Sigmoid colon (tissue), 7 donors: ENCODE data around the gene PCDHGA11. TPM values are rescaled to one million over a fixed set of nuclear protein-coding genes. Genes with fewer than 3 reads are reported as not detected.
"Not testable (repeated sequence)": the region's sequence is repeated elsewhere in the genome, so short reads cannot be mapped to it uniquely, and the experiment has no call there.

Source experiments
- DNase-seq: peaks from one replicate; pipeline ENCODE4 v3.0.0-alpha.2; 2019
- H3K27ac ChIP-seq, 4 donors: fragments of 200-600 bp; sonication (generic); one replicate each; pipeline ENCODE4 v1.5.1; 2016 to 2019; ENCODE audit warnings: mild to moderate bottlenecking in 1 of 4
- H3K27me3 ChIP-seq, 3 donors: fragments of 200-600 bp; sonication (generic); one replicate each; pipeline ENCODE4 v1.5.1; 2019; ENCODE audit warnings: mild to moderate bottlenecking in 1 of 3
- H3K36me3 ChIP-seq, 4 donors: fragments of 200-600 bp; sonication (generic); one replicate each; pipeline ENCODE4 v1.5.1; 2016 to 2019
- H3K4me1 ChIP-seq, 4 donors: fragments of 200-600 bp; sonication (generic); one replicate each; pipeline ENCODE4 v1.5.1; 2017 to 2019
- H3K4me3 ChIP-seq, 4 donors: fragments of 200-600 bp; sonication (generic); one replicate each; pipeline ENCODE4 v1.5.1; 2017 to 2019; ENCODE audit warnings: mild to moderate bottlenecking in 2 of 4, moderate library complexity in 1 of 4
- H3K9me3 ChIP-seq, 4 donors: fragments of 200-600 bp in 3 of 4; sonication (generic) in 3 of 4; one replicate each; pipeline versions ENCODE4 v1.5.1 to v1.6.1; 2013 to 2019
- CTCF ChIP-seq, 4 experiments: fragments of 450-650 bp in 3 of 4; fragments of 200-600 bp in 1 of 4; IDR thresholded peaks; one replicate each; pipeline ENCODE4 v1.5.1; 2016 to 2019; ENCODE audit warnings: antibody characterized with exemption in 4 of 4, mild to moderate bottlenecking in 3 of 4, moderate library complexity in 2 of 4
- EP300 ChIP-seq, 4 donors: sonication (generic); formaldehyde crosslinking; IDR thresholded peaks; one replicate each; pipeline ENCODE4 v1.6.1; 2017; ENCODE audit warnings: antibody characterized with exemption in 4 of 4
- POLR2A ChIP-seq, 2 donors: fragments of 450-650 bp; IDR thresholded peaks; one replicate each; pipeline ENCODE4 v1.6.1; 2016; ENCODE audit warnings: antibody characterized with exemption in 2 of 2, mild to moderate bottlenecking in 2 of 2, moderate library complexity in 2 of 2
- POLR2AphosphoS5 ChIP-seq, 4 donors: sonication (generic); formaldehyde crosslinking; IDR thresholded peaks; one replicate each; pipeline ENCODE4 v1.6.1; 2017; ENCODE audit warnings: antibody characterized with exemption in 4 of 4
- WGBS, 2 donors: extraction: QIAGEN DNeasy Blood & Tissue Kit; methylation state at CpG; one replicate each; pipeline ENCODE4 v1.1.7; 2013; 5-methylcytosine and 5-hydroxymethylcytosine counted together
- intact Hi-C: fragments of 100-400 bp; cut with DNase I; formaldehyde crosslinking; loops from one replicate; pipeline ENCODE4 v1.15.1; 2023
- polyA plus RNA-seq, 3 donors: library from polyadenylated mRNA; stranded (reverse); fragments of 200-250 nt; gene quantifications; one replicate each; pipeline ENCODE4 v1.2.3, GENCODE V29; 2013
- total RNA-seq, 4 donors: library from RNA; depleted of rRNA; stranded (reverse); fragments of >200 nt; gene quantifications; one replicate each; pipeline ENCODE4 v1.1.0, GENCODE V29; 2016
- donor health status: healthy with polysubstance abuse.
- donor health status: Bipolar disorder and iron deficiency.
- donor health status: healthy.

Gene PCDHGA11
- total and polyA plus RNA-seq, 7 donors, result 0.89 to 10.8 (median 6.7) TPM; not detected in 2

GRCh38 chr5:141374627-141375026, 46.2 kb upstream of the PCDHGA11 start:
- intact Hi-C loops, result no loop called here

GRCh38 chr5:141375444-141376155, 45.3 kb upstream of the PCDHGA11 start:
- 60 to 72% methylated on average over 42 to 43 of the region's 48 CpGs for WGBS, 2 donors
- H3K36me3 ChIP-seq, DNase-seq, H3K4me1 ChIP-seq, H3K4me3 ChIP-seq, intact Hi-C loops, H3K27me3 ChIP-seq, H3K27ac ChIP-seq: not testable (repeated sequence)
- H3K9me3 ChIP-seq, result peaks cover 41 to 85% (median 67%) of the 10 kb centered on the region in 4 donors

More at GRCh38 chr5:141374627-141375026, 46.2 kb upstream of the PCDHGA11 start:
- DNase-seq, result no peak
- WGBS, 2 donors, result 69 to 72% methylated on average over 14 of the region's 14 CpGs
- Histone ChIP-seq H3K4me3 (no peak overlapping the region), H3K4me1 (no peaks in the 10 kb centered on the region), H3K27me3 (no peaks in the 10 kb centered on the region), H3K36me3 (peaks cover 0 to 6% (median 0%) of the 10 kb centered on the region in 4 donors), H3K27ac (no peak overlapping the region), H3K9me3 (peaks cover 42 to 91% (median 72%) of the 10 kb centered on the region in 4 donors)
- no peak for TF ChIP-seq CTCF (IDR thresholded peaks at IDR 0.05)
- no peak for TF ChIP-seq EP300 (IDR thresholded peaks at IDR 0.05)
- TF ChIP-seq POLR2A (IDR thresholded peaks at IDR 0.05), result no peak
- no peak for TF ChIP-seq POLR2AphosphoS5 (IDR thresholded peaks at IDR 0.05)

GRCh38 chr5:141382469-141383294, 38.2 kb upstream of the PCDHGA11 start, which contains the start of gene PCDHGA7:
TSS of gene PCDHGA7 (plus strand) at chr5:141382742. CDS start at chr5:141382900, 158 bp downstream.
- 19 to 40% methylated on average over 37 of the region's 37 CpGs for WGBS, 2 donors
- peak; percentile 30 for DNase-seq
- intact Hi-C loops, result no loop called here
- H3K27me3 ChIP-seq, result peaks cover 0 to 9% (median 0%) of the 10 kb centered on the region in 3 donors
- peaks cover 22 to 89% (median 66%) of the 10 kb centered on the region in 4 donors for H3K9me3 ChIP-seq
- TF ChIP-seq CTCF (IDR thresholded peaks at IDR 0.05), result no peak
- no peak for TF ChIP-seq POLR2A (IDR thresholded peaks at IDR 0.05)
- TF ChIP-seq EP300 (IDR thresholded peaks at IDR 0.05), result no peak
- TF ChIP-seq POLR2AphosphoS5 (IDR thresholded peaks at IDR 0.05), result no peak
- H3K4me1 ChIP-seq, result no peaks in the 10 kb centered on the region
- peaks cover 0 to 6% (median 0%) of the 10 kb centered on the region in 4 donors for H3K36me3 ChIP-seq
- H3K4me3 ChIP-seq, result peak within 1 kb of the TSS in 1 of 4 donors; percentile 8
- H3K27ac ChIP-seq, result no peak within 1 kb of the TSS

- no peak for DNase-seq
- H3K27ac ChIP-seq, result no peak overlapping the region
- intact Hi-C loops, result no loop called here
- peaks cover 24 to 86% (median 63%) of the 10 kb centered on the region in 4 donors for H3K9me3 ChIP-seq
- peaks cover 0 to 9% (median 0%) of the 10 kb centered on the region in 3 donors for H3K27me3 ChIP-seq
- peaks cover 0 to 6% (median 0%) of the 10 kb centered on the region in 4 donors for H3K36me3 ChIP-seq
- no peaks in the 10 kb centered on the region for H3K4me1 ChIP-seq
- H3K4me3 ChIP-seq, result no peak overlapping the region
- TF ChIP-seq CTCF (IDR thresholded peaks at IDR 0.05), result no peak
- TF ChIP-seq POLR2A (IDR thresholded peaks at IDR 0.05), result no peak
- TF ChIP-seq POLR2AphosphoS5 (IDR thresholded peaks at IDR 0.05), result no peak
- WGBS, 2 donors, result 43 to 60% methylated on average over 21 of the region's 21 CpGs
These were observed 37.5 kb upstream of the PCDHGA11 start for GRCh38 chr5:141383345-141383744.
